Medulla oblongata (tissue), 1 donor: ENCODE measurements around the gene ADGRF3.
"Not testable (repeated sequence)": the region's sequence is repeated elsewhere in the genome, so short reads cannot be mapped to it uniquely, and the experiment has no call there.

Experiments used
- DNase-seq: peaks from one replicate; pipeline ENCODE4 v3.0.0-alpha.2; 2015; ENCODE audit errors: extremely low spot score

Gene ADGRF3

GRCh38 chr2:26346454-26347053 is at the start of gene ADGRF3:
Gene ADGRF3, minus strand, starts transcription at chr2:26346789. Its CDS starts 555 bp downstream, at chr2:26346234.
- DNase-seq = peak; percentile 73

- DNase-seq = no peak
Measured at GRCh38 chr2:26395394-26395793, 48.8 kb upstream of the ADGRF3 start.

GRCh38 chr2:26394694-26395093 is 48.1 kb upstream of the ADGRF3 start:
- no peak for DNase-seq

GRCh38 chr2:26387189-26387588 is 40.6 kb upstream of the ADGRF3 start:
- DNase-seq = no peak

- DNase-seq = no peak
Measured at GRCh38 chr2:26384597-26384996, 38.0 kb upstream of the ADGRF3 start.

GRCh38 chr2:26384183-26384582 is 37.6 kb upstream of the ADGRF3 start:
- DNase-seq = no peak

GRCh38 chr2:26382564-26382963 is 36.0 kb upstream of the ADGRF3 start:
- DNase-seq = no peak

GRCh38 chr2:26380281-26380680 is 33.7 kb upstream of the ADGRF3 start:
- no peak for DNase-seq

GRCh38 chr2:26376799-26377198 is 30.2 kb upstream of the ADGRF3 start:
- no peak for DNase-seq

GRCh38 chr2:26370909-26371308 is 24.3 kb upstream of the ADGRF3 start:
- not testable (repeated sequence) for DNase-seq

GRCh38 chr2:26369664-26370063 is 23.1 kb upstream of the ADGRF3 start:
- DNase-seq = not testable (repeated sequence)

- no peak for DNase-seq
Measured at GRCh38 chr2:26366957-26367356, 20.4 kb upstream of the ADGRF3 start.

GRCh38 chr2:26364669-26365068 is 18.1 kb upstream of the ADGRF3 start:
- DNase-seq = no peak

GRCh38 chr2:26363958-26364357 is 17.4 kb upstream of the ADGRF3 start:
- no peak for DNase-seq

- DNase-seq = no peak
Measured at GRCh38 chr2:26363323-26363722, 16.7 kb upstream of the ADGRF3 start.

- no peak for DNase-seq
Measured at GRCh38 chr2:26359886-26360473, 13.4 kb upstream of the ADGRF3 start.

GRCh38 chr2:26356771-26357170 is 10.2 kb upstream of the ADGRF3 start:
- DNase-seq = no peak

- DNase-seq = no peak
Measured at GRCh38 chr2:26356111-26356510, 9.5 kb upstream of the ADGRF3 start.

GRCh38 chr2:26355038-26355995 is 8.7 kb upstream of the ADGRF3 start:
- DNase-seq = no peak

- not testable (repeated sequence) for DNase-seq
Measured at GRCh38 chr2:26354469-26354868, 7.9 kb upstream of the ADGRF3 start.

- no peak for DNase-seq
Measured at GRCh38 chr2:26352892-26353291, 6.3 kb upstream of the ADGRF3 start.

GRCh38 chr2:26351375-26352090 is 4.9 kb upstream of the ADGRF3 start:
- no peak for DNase-seq
